Thoracic aorta (tissue), 2 donors: ENCODE measurements around the gene NFYC. TPM values are rescaled to one million over a fixed set of nuclear protein-coding genes. Genes with fewer than 3 reads are reported as not detected.
A peak's percentile ranks its signal among the peaks of the same experiment; 100 is the strongest.

Experiments
- ATAC-seq: fragments of 150-250 bp; one replicate; pipeline ENCODE4 v1.8.0; 2017; ENCODE audit warnings: low read depth; ENCODE audit not compliant: insufficient number of reproducible peaks, low FRiP score
- DNase-seq: peaks from one replicate; pipeline ENCODE4 v3.0.0-alpha.2; 2020; ENCODE audit warnings: low spot score
- H3K27ac ChIP-seq, 2 donors: fragments of 200-600 bp; sonication (generic); 1 replicate in 1 of 2; 2 replicates in 1 of 2; pipeline ENCODE4 v1.5.1; 2016; ENCODE audit warnings: mild to moderate bottlenecking in 2 of 2, moderate library complexity in 2 of 2
- H3K27me3 ChIP-seq: fragments of 200-600 bp; sonication (generic); replicated peaks from 2 replicates; pipeline ENCODE4 v1.6.0; 2016; ENCODE audit warnings: mild to moderate bottlenecking; ENCODE audit not compliant: insufficient read depth
- H3K36me3 ChIP-seq: fragments of 200-600 bp; sonication (generic); one replicate; pipeline ENCODE4 v1.5.1; 2016
- H3K4me1 ChIP-seq, 2 donors: fragments of 200-600 bp; sonication (generic); 1 replicate in 1 of 2; 2 replicates in 1 of 2; pipeline versions ENCODE4 v1.5.1 to v1.6.0; 2016; ENCODE audit warnings: low read depth in 2 of 2, mild to moderate bottlenecking in 1 of 2; ENCODE audit not compliant: control insufficient read depth in 1 of 2
- H3K4me3 ChIP-seq: fragments of 200-600 bp; sonication (generic); 2 replicates; pipeline ENCODE4 v1.5.1; 2016; ENCODE audit warnings: mild to moderate bottlenecking
- H3K9me3 ChIP-seq: fragments of 200-600 bp; sonication (generic); 2 replicates; pipeline ENCODE4 v1.5.1; 2016
- CTCF ChIP-seq: fragments of 200-600 bp; sonication (generic); IDR thresholded peaks from one replicate; pipeline ENCODE4 v1.5.1; 2019; ENCODE audit warnings: antibody characterized with exemption
- total RNA-seq, 2 donors: library from RNA; depleted of rRNA; stranded (reverse); fragments of >200 nt; gene quantifications; one replicate each; pipeline versions ENCODE4 v1.1.0 to v1.2.3, GENCODE V29; 2016

The NFYC gene
- total RNA-seq, 2 donors from 2014 or later, result 38.9 to 40.6 TPM

DNA sequence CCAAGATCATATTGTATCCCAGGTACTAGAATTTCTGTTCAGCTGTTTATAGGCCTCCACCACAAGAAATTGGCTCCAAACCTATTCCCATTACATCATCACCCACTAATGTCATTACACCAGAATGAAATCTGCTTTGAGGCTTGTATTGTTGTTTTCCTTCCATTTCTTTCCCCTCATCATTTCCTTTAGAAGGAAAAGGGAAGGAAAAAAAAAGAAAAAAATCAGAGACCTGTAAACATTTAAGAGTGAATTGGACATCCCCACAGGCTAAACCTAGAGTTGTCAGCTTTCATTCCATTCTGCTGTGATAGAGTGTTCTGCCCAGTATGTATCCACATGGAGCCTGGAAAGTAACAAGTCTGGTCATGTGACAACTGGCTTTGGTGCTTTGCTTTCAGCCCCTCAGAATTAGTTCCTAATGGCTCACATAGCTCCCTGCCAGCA, 44.6 kb downstream of the NFYC start:
- DNase-seq (no peak), ATAC-seq (no peak)
- Histone ChIP-seq H3K36me3 (no peaks in the 10 kb centered on the region), H3K27me3 (no peaks in the 10 kb centered on the region), H3K9me3 (no peaks in the 10 kb centered on the region), H3K4me3 (no peak overlapping the region), H3K27ac (peak overlapping the region in 1 of 2 donors; percentile 51), H3K4me1 (peaks cover 0 to 37% of the 10 kb centered on the region in 2 donors)
- TF ChIP-seq CTCF, result no peak

GRCh38 chr1:40738831-40739230, 47.3 kb downstream of the NFYC start:
- Histone ChIP-seq H3K9me3 (no peaks in the 10 kb centered on the region), H3K36me3 (no peaks in the 10 kb centered on the region), H3K4me3 (no peak overlapping the region), H3K4me1 (peaks cover 2 to 28% of the 10 kb centered on the region in 2 donors), H3K27me3 (no peaks in the 10 kb centered on the region), H3K27ac (no peak overlapping the region)
- DNase-seq (no peak), ATAC-seq (no peak)
- TF ChIP-seq CTCF, result no peak

- H3K9me3 ChIP-seq, result no peaks in the 10 kb centered on the region
- ATAC-seq, result no peak
- no peak for TF ChIP-seq CTCF
- no peak overlapping the region for H3K4me3 ChIP-seq
- no peak for DNase-seq
- H3K4me1 ChIP-seq, result peaks cover 2 to 28% of the 10 kb centered on the region in 2 donors
- H3K27me3 ChIP-seq, result no peaks in the 10 kb centered on the region
- peak overlapping the region in 1 of 2 donors; percentile 12 for H3K27ac ChIP-seq
- no peaks in the 10 kb centered on the region for H3K36me3 ChIP-seq
These were observed 48.0 kb downstream of the NFYC start for GRCh38 chr1:40739455-40740008.

- Histone ChIP-seq H3K36me3 (no peaks in the 10 kb centered on the region), H3K4me1 (peaks cover 2 to 28% of the 10 kb centered on the region in 2 donors), H3K9me3 (no peaks in the 10 kb centered on the region), H3K27me3 (no peaks in the 10 kb centered on the region), H3K27ac (peak overlapping the region in 1 of 2 donors; percentile 3), H3K4me3 (no peak overlapping the region)
- ATAC-seq (no peak), DNase-seq (no peak)
- TF ChIP-seq CTCF, result no peak
These were observed 48.8 kb downstream of the NFYC start for GRCh38 chr1:40740039-40740996.

DNA sequence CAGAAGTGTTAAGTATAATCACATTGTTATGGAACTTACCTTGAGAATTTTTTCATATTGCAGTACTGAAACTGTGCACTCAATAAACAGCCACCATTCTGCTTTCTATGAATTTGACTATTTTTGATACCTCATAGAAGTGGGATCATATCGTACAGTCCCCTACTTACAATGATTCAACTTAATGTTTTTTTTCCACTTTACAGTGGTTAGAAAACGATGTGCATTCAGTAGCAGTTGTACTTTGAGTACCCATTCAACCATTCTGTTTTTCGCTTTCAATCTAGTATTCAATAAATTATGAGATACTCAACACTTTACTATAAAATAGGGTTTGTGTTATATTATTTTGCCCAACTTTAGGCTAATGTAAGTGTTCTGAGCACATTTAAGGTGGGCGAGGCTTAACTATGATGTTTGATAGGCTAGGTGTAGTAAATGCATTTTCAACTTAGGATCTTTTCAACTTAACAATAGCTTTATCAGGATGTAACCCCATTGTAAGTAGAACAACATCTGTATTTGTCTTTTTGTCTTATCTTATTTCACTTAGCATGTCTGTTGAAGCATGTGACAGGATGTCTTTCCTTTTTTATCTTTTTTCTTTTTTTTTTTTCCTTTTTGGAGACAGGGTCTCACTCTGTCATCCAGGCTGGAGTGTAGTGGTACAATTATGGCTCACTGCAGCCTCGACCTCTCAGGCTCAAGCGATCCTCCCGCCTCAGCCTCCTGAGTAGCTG, 49.7 kb downstream of the NFYC start:
- no peak for DNase-seq
- Histone ChIP-seq H3K27ac (no peak overlapping the region), H3K36me3 (no peaks in the 10 kb centered on the region), H3K4me3 (no peak overlapping the region), H3K27me3 (no peaks in the 10 kb centered on the region), H3K4me1 (peaks cover 2 to 25% of the 10 kb centered on the region in 2 donors), H3K9me3 (no peaks in the 10 kb centered on the region)
- no peak for TF ChIP-seq CTCF
- ATAC-seq, result no peak
